ENCODE data around the gene ATF7IP2.
"Not testable (repeated sequence)": the region's sequence is repeated elsewhere in the genome, so short reads cannot be mapped to it uniquely, and the experiment has no call there.

Gene ATF7IP2, protein sequence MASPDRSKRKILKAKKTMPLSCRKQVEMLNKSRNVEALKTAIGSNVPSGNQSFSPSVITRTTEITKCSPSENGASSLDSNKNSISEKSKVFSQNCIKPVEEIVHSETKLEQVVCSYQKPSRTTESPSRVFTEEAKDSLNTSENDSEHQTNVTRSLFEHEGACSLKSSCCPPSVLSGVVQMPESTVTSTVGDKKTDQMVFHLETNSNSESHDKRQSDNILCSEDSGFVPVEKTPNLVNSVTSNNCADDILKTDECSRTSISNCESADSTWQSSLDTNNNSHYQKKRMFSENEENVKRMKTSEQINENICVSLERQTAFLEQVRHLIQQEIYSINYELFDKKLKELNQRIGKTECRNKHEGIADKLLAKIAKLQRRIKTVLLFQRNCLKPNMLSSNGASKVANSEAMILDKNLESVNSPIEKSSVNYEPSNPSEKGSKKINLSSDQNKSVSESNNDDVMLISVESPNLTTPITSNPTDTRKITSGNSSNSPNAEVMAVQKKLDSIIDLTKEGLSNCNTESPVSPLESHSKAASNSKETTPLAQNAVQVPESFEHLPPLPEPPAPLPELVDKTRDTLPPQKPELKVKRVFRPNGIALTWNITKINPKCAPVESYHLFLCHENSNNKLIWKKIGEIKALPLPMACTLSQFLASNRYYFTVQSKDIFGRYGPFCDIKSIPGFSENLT

DNA sequence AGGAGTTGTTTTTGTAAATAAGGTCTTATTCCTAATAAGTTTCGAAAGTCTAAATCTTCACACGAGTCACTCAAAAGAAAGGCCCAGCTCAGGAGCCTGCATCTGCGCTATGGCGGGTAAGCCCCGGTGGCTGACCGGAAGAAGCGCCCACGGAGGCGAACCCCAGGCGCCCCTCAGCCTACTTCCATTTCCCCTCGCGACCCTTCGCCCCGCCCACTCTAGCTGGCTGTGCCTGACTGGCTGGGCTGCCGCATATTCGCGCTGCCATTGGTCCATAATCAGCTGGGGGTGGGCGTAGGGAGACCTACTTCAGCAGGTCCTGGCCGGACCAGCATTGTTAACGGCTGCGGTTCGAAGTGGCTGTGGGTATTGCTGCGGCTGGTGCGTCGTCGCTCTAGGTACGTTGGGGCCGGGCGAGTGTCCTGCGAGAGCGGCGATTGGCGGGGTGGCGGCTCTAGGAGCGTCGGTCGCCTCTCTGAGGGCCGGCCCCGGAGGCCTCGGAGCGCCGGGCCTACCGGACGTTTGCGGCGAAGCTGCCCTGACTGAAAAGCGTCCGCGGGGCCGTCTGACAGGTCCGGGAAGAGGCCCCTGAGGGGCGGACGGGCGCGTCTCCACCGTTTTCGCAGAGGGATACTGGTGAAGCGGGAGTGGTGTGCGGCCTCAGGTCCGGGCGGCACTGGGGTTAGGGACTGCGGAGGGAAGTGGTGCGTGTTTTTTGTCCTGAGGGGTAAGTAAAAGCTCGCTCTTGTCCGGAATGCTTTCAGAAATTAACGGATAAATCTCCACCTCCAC is at the start of gene ATF7IP2:
ATF7IP2 (plus strand) TSS at position 337 of the 792 bp plus-strand sequence. CDS start 44,560 bp downstream, outside the sequence.
- H3K27ac Mint-ChIP-seq (ENCODE audit: low read depth), result peak within 1 kb of the TSS; percentile 95
- ATAC-seq (replicated peaks; ENCODE audit: extremely low read depth, poor library complexity, severe bottlenecking) (peak; percentile 93), DNase-seq (ENCODE audit: low spot score in 2 of 2) (peak; percentile 69 to 73)
- H3K9me3 Mint-ChIP-seq, result no peaks in the 10 kb centered on the region
- H3K4me3 Mint-ChIP-seq, result peak within 1 kb of the TSS; percentile 97
- peaks cover 39% of the 10 kb centered on the region for H3K4me1 Mint-ChIP-seq
- no peaks in the 10 kb centered on the region for H3K27me3 Mint-ChIP-seq
- peaks cover 14% of the 10 kb centered on the region for H3K36me3 Mint-ChIP-seq (ENCODE audit: insufficient read depth)

DNA sequence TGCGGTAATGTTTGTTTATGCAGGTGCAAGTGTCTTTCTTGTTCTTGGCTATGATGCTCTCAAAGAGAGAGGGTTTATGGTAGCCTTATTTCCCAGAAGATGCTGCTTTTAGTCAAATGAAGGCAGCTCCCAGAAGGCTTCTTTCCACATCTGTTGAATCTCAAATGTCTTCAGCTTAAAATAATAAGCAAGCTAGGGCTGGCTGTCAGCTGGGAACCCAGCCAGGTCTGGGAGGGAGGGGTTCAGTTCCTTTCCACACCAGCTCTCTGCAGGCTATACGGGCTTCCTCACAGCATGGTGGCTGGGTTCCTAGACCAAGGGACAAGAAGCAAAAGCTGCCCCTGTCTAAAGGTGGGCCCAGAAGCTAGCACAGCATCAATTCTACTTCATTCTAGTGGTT is 47.4 kb upstream of the ATF7IP2 start:
- H3K9me3 Mint-ChIP-seq, result peaks cover 29% of the 10 kb centered on the region
- no peaks in the 10 kb centered on the region for H3K27me3 Mint-ChIP-seq

DNA sequence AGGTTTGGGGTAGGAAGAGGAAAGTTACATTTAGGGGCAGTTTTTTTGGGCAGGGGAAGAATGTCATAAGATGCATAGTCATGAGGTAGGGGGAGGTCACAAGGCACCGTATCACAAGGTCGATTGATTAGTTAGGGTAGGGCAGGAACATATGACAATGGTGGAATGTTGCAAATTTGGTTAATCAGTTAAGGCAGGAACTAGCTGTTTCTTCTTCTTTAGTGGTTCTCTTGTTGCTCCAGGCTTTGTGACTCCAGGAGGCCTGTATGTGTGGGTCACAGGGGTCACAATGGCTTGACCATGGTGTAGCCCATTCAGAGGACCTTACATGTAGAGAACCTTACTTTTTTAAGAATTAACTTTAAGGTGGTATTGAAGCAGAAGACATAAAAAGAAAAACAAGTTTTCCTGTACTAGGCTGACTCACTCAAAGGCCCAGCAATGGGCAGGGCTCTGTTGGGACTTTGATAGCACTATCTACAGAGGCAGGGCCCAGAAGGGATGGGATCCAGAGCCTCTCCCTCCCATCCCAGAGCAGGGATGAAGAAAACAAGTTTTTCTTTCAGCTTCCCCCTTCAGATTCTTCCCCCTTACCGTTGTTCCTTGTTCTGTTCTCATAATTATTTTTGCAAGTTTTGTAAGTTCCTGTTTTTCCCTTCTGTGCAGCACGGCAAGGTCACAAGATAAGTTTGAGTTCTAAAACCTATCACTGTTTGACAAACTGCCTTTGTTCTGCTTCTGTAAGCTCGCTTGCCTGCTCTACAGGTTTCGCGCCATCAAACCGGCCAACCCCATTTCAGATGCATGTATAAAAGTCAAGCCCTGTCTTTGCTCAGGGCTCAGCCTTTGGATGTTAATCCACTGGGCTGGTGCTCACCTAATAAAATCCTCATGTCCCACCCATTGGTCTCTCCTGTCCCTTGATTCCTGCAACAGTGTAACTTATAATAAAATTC is 45.8 kb upstream of the ATF7IP2 start:
- Mint-ChIP-seq H3K36me3 (ENCODE audit: insufficient read depth) (peaks cover 4% of the 10 kb centered on the region), H3K4me3 (no peak overlapping the region), H3K27me3 (no peaks in the 10 kb centered on the region), H3K4me1 (no peaks in the 10 kb centered on the region), H3K9me3 (peaks cover 35% of the 10 kb centered on the region), H3K27ac (ENCODE audit: low read depth) (no peak overlapping the region)
- ATAC-seq (replicated peaks; ENCODE audit: extremely low read depth, poor library complexity, severe bottlenecking), result no peak
- no peak for DNase-seq (ENCODE audit: low spot score in 2 of 2)

More for the DNA sequence above, 47.4 kb upstream of the ATF7IP2 start:
- peaks cover 4% of the 10 kb centered on the region for H3K4me1 Mint-ChIP-seq
- DNase-seq (ENCODE audit: low spot score in 2 of 2) (no peak), ATAC-seq (replicated peaks; ENCODE audit: extremely low read depth, poor library complexity, severe bottlenecking) (no peak)
- no peak overlapping the region for H3K4me3 Mint-ChIP-seq
- H3K27ac Mint-ChIP-seq (ENCODE audit: low read depth), result no peak overlapping the region
- peaks cover 4% of the 10 kb centered on the region for H3K36me3 Mint-ChIP-seq (ENCODE audit: insufficient read depth)

DNA sequence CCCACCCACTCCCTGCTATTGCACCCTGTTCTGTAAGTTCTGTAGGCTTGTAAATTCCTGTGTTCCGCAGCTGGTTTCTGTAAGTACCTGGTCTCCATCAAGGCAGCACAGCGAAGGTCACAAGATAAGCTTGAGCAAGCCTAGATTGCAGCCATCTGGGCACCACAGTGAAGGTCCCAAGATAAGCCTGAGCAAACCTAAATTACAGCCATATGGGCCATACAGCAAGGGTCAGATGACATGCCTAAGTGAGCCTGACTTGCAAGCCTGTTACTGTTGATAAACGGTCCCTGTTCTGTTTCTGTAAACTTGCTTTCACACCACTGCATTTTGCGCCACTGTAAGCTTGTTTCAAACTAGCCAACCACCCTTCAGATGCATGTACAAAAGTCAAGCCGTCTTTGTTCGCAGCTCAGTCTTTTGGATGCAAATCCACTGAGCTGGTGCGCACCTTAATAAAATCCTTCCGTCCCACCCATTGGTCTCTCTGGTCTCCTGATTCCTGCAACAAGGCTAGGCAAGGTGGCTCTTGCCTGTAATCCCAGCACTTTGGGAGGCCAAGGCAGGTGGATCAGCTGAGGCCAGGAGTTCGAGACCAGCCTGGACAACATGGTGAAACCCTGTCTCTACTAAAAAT is 42.6 kb upstream of the ATF7IP2 start:
- H3K9me3 Mint-ChIP-seq, result peaks cover 39% of the 10 kb centered on the region
- H3K36me3 Mint-ChIP-seq (ENCODE audit: insufficient read depth), result peaks cover 1% of the 10 kb centered on the region
- H3K27me3 Mint-ChIP-seq, result no peaks in the 10 kb centered on the region
- H3K27ac Mint-ChIP-seq (ENCODE audit: low read depth), result no peak overlapping the region
- no peak for ATAC-seq (replicated peaks; ENCODE audit: extremely low read depth, poor library complexity, severe bottlenecking)
- H3K4me3 Mint-ChIP-seq, result no peak overlapping the region
- no peaks in the 10 kb centered on the region for H3K4me1 Mint-ChIP-seq
- no peak for DNase-seq (ENCODE audit: low spot score in 2 of 2)

DNA sequence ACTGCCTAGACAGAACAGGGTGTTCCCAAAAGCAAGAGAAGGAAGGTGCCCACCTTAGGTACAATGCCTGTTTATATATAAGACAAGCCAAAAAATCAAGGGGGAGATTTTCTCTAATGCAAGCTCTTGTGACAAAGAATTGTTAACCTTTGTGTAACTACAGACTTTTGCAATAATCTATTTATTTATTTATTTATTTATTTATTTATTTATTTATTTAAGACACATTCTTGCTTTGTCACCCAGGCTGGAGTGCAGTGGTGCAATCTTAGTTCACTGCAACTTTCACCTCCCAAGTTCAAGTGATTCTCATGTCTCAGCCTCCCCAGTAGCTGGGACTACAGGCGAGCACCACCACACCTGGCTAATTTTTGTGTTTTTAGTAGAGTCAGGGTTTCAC is 41.2 kb upstream of the ATF7IP2 start:
- not testable (repeated sequence) for H3K36me3 Mint-ChIP-seq (ENCODE audit: insufficient read depth); H3K27ac Mint-ChIP-seq (ENCODE audit: low read depth); ATAC-seq (replicated peaks; ENCODE audit: extremely low read depth, poor library complexity, severe bottlenecking); DNase-seq (ENCODE audit: low spot score in 2 of 2); H3K27me3 Mint-ChIP-seq; H3K4me3 Mint-ChIP-seq; H3K4me1 Mint-ChIP-seq
- H3K9me3 Mint-ChIP-seq, result peaks cover 34% of the 10 kb centered on the region

DNA sequence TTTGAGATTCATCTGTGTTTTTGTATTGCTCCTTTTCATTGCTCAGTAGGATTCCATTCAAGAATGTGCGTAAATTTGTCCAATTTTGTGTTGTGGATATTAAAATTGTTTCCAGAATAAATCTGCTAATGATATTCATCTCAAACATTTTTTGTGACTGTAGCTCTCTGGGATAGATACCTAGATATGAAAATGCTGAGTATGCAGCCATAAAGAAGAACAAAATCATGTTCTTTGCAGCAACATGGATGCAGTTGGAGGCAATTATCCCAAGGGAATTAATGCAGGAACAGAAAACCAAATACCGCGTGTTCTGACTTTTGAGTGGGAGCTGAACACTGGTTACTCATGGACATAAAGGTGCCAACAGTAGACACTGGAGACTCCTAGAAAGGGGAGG is 40.2 kb upstream of the ATF7IP2 start:
- DNase-seq (ENCODE audit: low spot score in 2 of 2) (no peak), ATAC-seq (replicated peaks; ENCODE audit: extremely low read depth, poor library complexity, severe bottlenecking) (no peak)
- Mint-ChIP-seq H3K36me3 (ENCODE audit: insufficient read depth) (peaks cover 1% of the 10 kb centered on the region), H3K4me1 (no peaks in the 10 kb centered on the region), H3K9me3 (peaks cover 27% of the 10 kb centered on the region), H3K27me3 (no peaks in the 10 kb centered on the region), H3K4me3 (no peak overlapping the region), H3K27ac (ENCODE audit: low read depth) (no peak overlapping the region)

DNA sequence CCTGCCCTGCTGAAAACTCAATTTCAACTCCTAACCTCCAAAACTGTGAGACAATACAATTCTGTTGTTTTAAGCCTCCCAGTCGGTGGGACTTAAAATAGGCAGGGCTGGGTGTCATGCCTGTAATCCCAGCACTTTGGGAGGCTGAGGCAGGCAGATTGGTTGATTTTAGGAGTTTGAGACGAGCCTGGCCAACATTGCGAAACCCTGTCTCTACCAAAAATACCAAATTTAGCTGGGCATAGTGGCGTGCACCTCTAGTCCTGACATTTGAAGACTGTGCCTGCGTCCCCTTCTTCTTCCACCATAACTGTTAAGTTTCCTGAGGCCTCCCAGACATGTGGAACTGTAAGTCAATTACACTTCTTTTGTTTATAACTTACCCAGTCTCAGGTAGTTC is 36.0 kb upstream of the ATF7IP2 start:
- no peaks in the 10 kb centered on the region for H3K36me3 Mint-ChIP-seq (ENCODE audit: insufficient read depth)

DNA sequence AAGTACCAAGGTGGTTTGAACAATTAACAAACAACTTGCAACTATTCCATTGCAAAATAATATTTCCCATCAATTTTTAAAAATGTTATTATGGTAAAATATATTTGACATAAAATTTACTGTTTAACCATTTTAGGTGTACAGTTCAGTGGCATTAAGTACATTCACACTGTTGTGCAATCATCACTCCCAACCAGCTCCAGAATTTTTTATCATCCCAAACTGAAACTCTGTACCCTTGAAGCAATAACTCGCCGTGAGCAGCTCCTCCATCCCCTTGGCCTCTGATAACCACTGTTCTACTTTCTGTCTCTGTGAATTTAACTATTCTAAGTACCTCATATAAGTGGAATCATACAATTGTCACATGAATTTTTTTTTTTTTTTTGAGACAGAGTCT is 33.6 kb upstream of the ATF7IP2 start:
- no peak for ATAC-seq (replicated peaks; ENCODE audit: extremely low read depth, poor library complexity, severe bottlenecking)

More for the DNA sequence above, 36.0 kb upstream of the ATF7IP2 start:
- Mint-ChIP-seq H3K9me3 (peaks cover 4% of the 10 kb centered on the region), H3K27me3 (no peaks in the 10 kb centered on the region), H3K4me1 (no peaks in the 10 kb centered on the region), H3K27ac (ENCODE audit: low read depth) (no peak overlapping the region), H3K4me3 (no peak overlapping the region)
- DNase-seq (ENCODE audit: low spot score in 2 of 2) (no peak), ATAC-seq (replicated peaks; ENCODE audit: extremely low read depth, poor library complexity, severe bottlenecking) (no peak)

DNA sequence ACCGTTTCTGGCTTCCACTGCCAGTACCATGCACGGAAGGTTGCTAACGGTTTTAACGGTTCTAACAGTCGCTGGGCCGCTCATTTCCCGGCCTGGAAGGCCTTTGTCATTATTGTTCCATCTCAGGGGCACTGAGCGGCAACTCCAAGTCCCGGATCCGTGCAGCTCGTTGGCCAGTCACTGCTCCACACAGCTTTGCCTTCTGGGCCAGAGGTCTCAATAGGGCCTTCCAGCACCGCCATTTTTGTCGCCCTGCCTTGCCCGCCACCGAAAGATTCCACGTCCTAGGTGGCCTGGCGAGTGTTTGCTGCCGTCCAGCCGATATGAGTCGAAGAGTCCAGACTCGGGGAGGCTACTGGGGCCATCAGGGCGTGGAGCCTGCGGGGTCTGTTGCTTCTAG is 30.3 kb upstream of the ATF7IP2 start:
- no peak overlapping the region for H3K27ac Mint-ChIP-seq (ENCODE audit: low read depth)
- DNase-seq (ENCODE audit: low spot score in 2 of 2) (no peak), ATAC-seq (replicated peaks; ENCODE audit: extremely low read depth, poor library complexity, severe bottlenecking) (no peak)
- H3K9me3 Mint-ChIP-seq, result no peaks in the 10 kb centered on the region
- H3K27me3 Mint-ChIP-seq, result no peaks in the 10 kb centered on the region
- no peaks in the 10 kb centered on the region for H3K36me3 Mint-ChIP-seq (ENCODE audit: insufficient read depth)
- H3K4me3 Mint-ChIP-seq, result no peak overlapping the region
- H3K4me1 Mint-ChIP-seq, result no peaks in the 10 kb centered on the region

More for the DNA sequence above, 33.6 kb upstream of the ATF7IP2 start:
- Mint-ChIP-seq H3K9me3 (no peaks in the 10 kb centered on the region), H3K27me3 (no peaks in the 10 kb centered on the region), H3K4me1 (no peaks in the 10 kb centered on the region), H3K27ac (ENCODE audit: low read depth) (no peak overlapping the region), H3K36me3 (ENCODE audit: insufficient read depth) (no peaks in the 10 kb centered on the region), H3K4me3 (no peak overlapping the region)
- DNase-seq (ENCODE audit: low spot score in 2 of 2), result no peak

DNA sequence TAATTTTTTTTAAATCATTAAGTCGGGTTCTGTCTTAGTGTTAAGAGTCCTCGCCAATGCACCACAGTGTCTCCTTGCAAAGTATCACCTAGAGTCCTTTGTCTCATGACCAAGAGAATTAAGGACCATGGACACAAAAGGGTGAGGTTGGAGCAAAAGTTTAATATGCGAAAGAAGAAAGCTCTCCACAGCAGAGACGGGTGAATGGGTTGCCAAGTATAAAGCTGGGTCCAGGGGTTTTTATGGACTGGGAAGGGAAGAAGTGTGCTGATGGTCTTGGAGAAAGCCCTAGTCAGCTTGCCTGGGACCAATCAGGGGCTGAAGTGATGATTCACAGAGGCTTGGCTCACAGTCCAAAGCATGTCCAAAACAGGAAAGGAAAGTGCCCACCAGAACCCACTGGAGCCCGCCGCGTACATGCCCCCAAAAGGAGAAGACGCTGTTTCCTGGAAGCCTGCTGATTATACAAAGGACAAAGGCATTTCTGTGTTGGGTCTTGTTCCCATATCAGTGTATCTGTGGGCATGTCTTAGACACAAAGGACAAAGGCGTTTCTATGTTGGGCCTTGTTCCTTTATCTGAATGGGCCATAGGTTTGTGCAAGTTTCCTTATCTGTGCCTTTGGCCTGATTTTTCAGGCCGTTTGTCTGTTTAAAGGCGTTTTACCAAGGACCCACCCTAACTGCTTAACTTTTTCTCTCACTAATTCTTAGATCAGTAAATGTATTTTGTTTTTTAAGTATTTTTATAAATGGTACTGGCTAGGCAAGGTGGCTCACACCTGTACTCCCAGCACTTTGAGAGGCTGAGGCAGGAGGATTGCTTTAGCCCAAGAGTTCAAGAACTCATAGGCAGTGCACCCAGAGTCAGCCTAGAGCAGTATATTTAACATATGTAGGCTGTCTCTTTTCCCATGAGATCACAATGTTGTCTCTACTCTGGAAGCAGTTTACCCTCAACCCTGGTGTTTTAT is 28.7 kb upstream of the ATF7IP2 start:
- Mint-ChIP-seq H3K4me3 (no peak overlapping the region), H3K27ac (ENCODE audit: low read depth) (no peak overlapping the region), H3K36me3 (ENCODE audit: insufficient read depth) (no peaks in the 10 kb centered on the region), H3K27me3 (peaks cover 9% of the 10 kb centered on the region), H3K9me3 (no peaks in the 10 kb centered on the region), H3K4me1 (peaks cover 4% of the 10 kb centered on the region)
- ATAC-seq (replicated peaks; ENCODE audit: extremely low read depth, poor library complexity, severe bottlenecking), result no peak
- no peak for DNase-seq (ENCODE audit: low spot score in 2 of 2)

DNA sequence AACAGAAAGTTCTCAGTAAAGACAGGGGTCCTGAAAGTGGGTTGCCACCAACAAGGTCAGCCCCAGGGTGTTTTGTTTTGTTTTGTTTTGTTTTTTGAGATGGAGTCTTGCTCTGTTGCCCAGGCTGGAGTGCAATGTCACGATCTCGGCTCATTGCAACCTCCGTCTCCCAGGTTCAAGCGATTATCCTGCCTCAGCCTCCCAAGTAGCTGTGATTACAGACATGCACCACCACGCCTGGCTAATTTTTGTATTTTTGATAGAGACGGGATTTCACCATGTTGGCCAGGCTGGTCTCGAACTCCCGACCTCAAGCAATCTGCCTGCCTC is 24.1 kb upstream of the ATF7IP2 start:
- not testable (repeated sequence) for H3K36me3 Mint-ChIP-seq (ENCODE audit: insufficient read depth); H3K4me3 Mint-ChIP-seq; ATAC-seq (replicated peaks; ENCODE audit: extremely low read depth, poor library complexity, severe bottlenecking); H3K4me1 Mint-ChIP-seq; H3K27ac Mint-ChIP-seq (ENCODE audit: low read depth); H3K9me3 Mint-ChIP-seq; DNase-seq (ENCODE audit: low spot score in 2 of 2)
- peaks cover 11% of the 10 kb centered on the region for H3K27me3 Mint-ChIP-seq
